Epithelial cell of esophagus (primary cell): ENCODE data around the gene P2RY6.

Experiments
- DNase-seq: peaks from one replicate; pipeline ENCODE4 v3.0.0; 2010; ENCODE audit warnings: low read depth
- H3K4me3 ChIP-seq: 2 replicates; pipeline ENCODE4 v1.5.1; 2011; ENCODE audit warnings: mild to moderate bottlenecking, low read length, control low read depth
- CTCF ChIP-seq: IDR thresholded peaks from 2 replicates; pipeline ENCODE4 v1.5.1; 2011; ENCODE audit warnings: low read depth, mild to moderate bottlenecking, low read length, control low read depth, inconsistent platforms; ENCODE audit not compliant: insufficient read depth; ENCODE audit errors: missing control alignments

Gene P2RY6

GRCh38 chr11:73317803-73318202 lies 45.7 kb downstream of the P2RY6 start:
- no peak overlapping the region for H3K4me3 ChIP-seq
- no peak for TF ChIP-seq CTCF
- no peak for DNase-seq

GRCh38 chr11:73318501-73319011 lies 46.4 kb downstream of the P2RY6 start:
- no peak for TF ChIP-seq CTCF
- no peak for DNase-seq
- H3K4me3 ChIP-seq, result no peak overlapping the region

- TF ChIP-seq CTCF, result no peak
- H3K4me3 ChIP-seq, result no peak overlapping the region
- peak; percentile 18 for DNase-seq
Measured at GRCh38 chr11:73320763-73321603, 48.8 kb downstream of the P2RY6 start.

- no peak overlapping the region for H3K4me3 ChIP-seq
- TF ChIP-seq CTCF, result no peak
- no peak for DNase-seq
Measured at GRCh38 chr11:73321604-73322381, 49.7 kb downstream of the P2RY6 start.

GRCh38 chr11:73322382-73323306 lies 50.5 kb downstream of the P2RY6 start:
- H3K4me3 ChIP-seq, result no peak overlapping the region
- DNase-seq, result no peak

More at GRCh38 chr11:73322382-73323306, 50.5 kb downstream of the P2RY6 start:
- TF ChIP-seq CTCF, result no peak
